GM12891 (cell line): Measurements from ENCODE around the gene TMC7.

Experiments
- POLR2A ChIP-seq: IDR thresholded peaks from 2 replicates; pipeline ENCODE4 v1.6.1; 2011; ENCODE audit warnings: low read depth, low read length, control low read depth
- POLR2AphosphoS5 ChIP-seq: IDR thresholded peaks from 2 replicates; pipeline ENCODE4 v1.6.1; 2011; ENCODE audit warnings: low read depth, low read length, control low read depth
- POU2F2 ChIP-seq: IDR thresholded peaks from 2 replicates; pipeline ENCODE4 v1.6.1; 2011; ENCODE audit warnings: low read depth, mild to moderate bottlenecking, control low read depth, low read length, moderate library complexity
- SPI1 ChIP-seq: IDR thresholded peaks from 2 replicates; pipeline ENCODE4 v1.6.1; 2011; ENCODE audit warnings: low read depth, low read length, control low read depth
- TAF1 ChIP-seq: IDR thresholded peaks from 2 replicates; pipeline ENCODE4 v1.6.1; 2011; ENCODE audit warnings: low read depth, low read length, control low read depth

DNA sequence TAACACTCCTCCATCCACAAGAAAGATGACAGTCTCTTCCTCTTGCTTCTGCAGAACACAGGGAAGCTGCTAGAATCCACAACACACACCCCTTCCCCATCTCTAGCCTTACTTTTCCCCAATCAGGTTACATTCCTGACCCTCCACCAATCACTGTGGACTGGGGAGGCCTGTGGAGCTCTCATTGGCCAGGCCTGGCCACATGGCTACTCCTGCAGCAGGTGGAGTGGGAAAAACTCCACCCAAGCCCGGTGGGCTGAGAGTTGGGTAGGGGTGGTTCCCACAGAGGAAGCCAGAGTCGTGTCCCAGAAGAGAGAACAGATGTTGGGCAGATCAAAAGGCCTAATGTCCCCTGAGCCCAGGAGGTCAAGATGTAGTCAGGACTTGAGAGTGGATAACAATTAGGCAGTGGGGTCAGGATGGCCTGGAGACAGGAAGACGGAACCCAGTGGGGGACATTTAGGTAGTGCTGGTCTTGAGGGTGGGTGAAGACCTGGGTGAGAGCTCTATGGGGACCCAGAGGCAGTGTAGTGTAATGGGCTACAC lies 105.7 kb downstream of the TMC7 start:
- TF ChIP-seq POLR2A (no peak), SPI1 (no peak), POLR2AphosphoS5 (no peak), TAF1 (no peak), POU2F2 (no peak)
